VCaP (cell line): ENCODE data around the gene AGO1.
"Not testable (repeated sequence)": the region's sequence is repeated elsewhere in the genome, so short reads cannot be mapped to it uniquely, and the experiment has no call there.

Experiments used
- H3K27ac ChIP-seq: fragments of 450-650 bp; 2 replicates; pipeline ENCODE4 v1.5.1; 2017
- TF ChIP-seq, protein P1 (sequence below): fragments of 450-650 bp; conservative IDR thresholded peaks from 2 replicates; pipeline ENCODE4 v1.5.1; 2017; ENCODE audit warnings: mild to moderate bottlenecking, moderate library complexity

The AGO1 gene

DNA sequence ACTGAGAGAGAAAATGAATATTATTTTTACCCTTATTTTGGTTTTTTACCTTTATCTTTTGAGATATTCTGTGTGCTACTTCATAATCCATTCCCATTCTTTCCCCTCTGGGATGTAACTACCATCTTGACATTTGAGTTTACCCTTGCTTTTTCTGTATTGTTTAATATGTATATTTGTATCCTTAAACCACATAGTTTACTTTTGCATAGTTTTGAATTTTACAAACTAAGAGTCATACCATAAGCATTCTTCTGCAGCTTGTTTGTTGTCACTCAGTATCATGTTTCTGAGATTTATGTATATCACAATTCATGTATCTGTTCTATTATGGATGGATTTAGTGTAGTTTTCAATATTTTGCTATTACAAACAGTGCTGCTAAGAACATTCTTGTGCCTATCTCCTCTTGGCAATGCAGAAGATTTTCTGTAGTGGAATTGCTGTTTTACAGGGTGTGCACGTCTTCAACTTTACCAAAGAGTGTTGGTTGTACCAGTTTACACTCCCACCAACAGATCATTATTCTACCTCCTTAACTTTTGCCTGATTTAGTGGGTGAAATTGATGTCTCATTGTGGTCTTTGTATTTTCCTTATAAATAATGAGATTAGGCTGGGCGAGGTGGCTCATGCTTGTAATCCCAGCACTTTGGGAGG, 12.2 kb upstream of the AGO1 start:
- H3K27ac ChIP-seq: no peak overlapping the region
- TF ChIP-seq, protein P1, sequence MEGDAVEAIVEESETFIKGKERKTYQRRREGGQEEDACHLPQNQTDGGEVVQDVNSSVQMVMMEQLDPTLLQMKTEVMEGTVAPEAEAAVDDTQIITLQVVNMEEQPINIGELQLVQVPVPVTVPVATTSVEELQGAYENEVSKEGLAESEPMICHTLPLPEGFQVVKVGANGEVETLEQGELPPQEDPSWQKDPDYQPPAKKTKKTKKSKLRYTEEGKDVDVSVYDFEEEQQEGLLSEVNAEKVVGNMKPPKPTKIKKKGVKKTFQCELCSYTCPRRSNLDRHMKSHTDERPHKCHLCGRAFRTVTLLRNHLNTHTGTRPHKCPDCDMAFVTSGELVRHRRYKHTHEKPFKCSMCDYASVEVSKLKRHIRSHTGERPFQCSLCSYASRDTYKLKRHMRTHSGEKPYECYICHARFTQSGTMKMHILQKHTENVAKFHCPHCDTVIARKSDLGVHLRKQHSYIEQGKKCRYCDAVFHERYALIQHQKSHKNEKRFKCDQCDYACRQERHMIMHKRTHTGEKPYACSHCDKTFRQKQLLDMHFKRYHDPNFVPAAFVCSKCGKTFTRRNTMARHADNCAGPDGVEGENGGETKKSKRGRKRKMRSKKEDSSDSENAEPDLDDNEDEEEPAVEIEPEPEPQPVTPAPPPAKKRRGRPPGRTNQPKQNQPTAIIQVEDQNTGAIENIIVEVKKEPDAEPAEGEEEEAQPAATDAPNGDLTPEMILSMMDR: no peak

DNA sequence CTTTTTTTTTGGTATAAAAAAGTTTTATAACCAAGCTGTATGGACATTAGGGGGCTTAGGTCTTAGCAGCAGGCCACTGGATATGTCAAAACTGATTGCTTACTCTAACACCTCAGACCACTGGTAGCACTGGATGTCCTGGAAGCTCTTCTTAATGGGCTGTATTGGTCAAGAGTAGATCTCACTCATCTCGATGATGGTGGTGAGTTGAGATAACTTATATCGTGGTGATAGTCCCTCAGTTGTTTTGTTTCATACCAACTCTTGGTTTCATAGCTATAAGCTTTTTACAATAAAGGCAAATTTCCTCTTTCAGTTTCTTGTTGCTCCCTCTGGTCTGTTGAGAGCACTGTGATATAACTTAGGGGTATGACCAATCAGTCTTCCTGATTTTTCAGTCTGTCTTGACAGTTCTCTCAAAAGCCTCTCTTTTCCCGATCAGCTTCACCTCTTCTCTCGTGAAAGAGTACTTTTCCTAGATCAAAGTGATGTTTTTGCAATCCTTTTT, 9.7 kb upstream of the AGO1 start:
- H3K27ac ChIP-seq: no peak overlapping the region
- TF ChIP-seq, protein P1: no peak

DNA sequence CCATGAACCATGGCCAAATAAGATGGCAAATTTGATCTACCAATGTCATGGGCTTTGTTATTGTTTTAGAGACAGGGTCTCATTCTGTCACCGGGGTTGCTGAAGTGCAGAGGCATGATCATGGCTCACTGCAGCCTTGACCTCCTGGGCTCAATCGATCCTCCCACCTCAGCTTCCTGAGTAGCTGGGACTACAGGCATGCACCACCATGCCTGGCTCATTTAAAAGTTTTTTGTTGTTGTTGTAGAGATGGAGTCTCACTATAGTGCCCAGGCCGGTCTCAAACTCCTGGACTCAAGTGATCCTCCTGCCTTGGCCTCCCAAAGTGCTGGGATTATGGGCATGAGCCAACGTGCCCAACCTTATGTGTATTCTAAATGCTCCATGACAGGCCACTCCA, 8.9 kb upstream of the AGO1 start:
- not testable (repeated sequence) for H3K27ac ChIP-seq

DNA sequence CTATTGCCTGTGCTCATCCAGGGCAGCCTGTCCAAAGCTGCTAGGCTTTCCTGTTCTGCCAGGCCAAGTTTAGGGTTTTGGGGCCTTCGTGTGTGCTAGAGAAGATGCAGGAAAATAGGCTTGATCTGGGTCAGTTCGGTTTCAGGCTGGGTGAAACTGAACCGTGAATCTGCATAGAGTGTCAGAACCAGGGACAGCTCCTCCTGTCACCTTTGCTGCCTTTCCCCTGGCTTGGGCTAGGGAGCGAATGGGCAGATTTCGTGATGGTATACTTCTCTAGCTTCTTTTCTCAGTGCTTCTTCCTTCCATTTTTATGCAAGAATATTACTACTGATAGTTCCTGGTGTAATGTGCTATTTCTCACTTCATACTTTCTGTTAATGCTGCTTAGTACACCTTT, 6.0 kb upstream of the AGO1 start:
- H3K27ac ChIP-seq: no peak overlapping the region
- TF ChIP-seq, protein P1: no peak

DNA sequence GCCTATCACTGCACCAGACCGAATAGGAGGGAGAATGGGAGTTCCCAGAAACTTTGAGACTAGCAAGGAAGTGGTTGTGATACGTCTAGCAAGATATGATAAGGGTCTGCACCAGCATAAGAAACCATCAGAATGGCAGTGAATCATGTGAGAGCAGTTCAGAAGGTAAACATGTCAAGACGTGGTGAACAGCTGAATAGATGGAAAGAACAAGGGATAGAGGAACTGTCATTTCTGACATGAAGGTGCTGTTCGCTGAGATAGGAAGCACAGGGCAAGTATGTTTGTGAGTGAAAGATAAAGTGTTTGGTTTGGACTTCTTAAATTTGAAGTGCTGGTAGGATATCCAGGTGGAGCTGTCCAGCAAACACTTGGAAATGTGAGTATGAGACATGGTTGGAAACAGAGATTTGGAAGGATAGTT, 1.1 kb upstream of the AGO1 start:
- no peak overlapping the region for H3K27ac ChIP-seq
- TF ChIP-seq, protein P1: no peak

DNA sequence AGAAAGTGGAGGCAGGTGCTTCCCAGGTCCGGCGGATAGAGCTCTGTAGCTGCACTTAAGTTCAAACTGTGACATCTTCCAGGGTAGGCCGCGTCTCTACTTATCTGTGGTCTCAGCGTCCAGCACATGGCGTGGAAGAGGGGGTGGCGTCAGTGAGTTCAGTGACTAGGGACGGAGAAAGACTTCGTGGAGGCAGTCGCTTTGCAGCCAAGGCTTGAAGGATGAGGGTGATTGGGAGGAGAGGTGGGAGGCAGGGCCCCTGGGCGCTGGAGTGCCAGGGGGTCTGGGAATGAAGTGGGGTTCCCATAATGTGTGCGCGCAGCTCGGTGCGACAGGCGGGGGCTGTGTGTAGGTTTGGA, 444 bp upstream of the AGO1 start:
- TF ChIP-seq, protein P1: no peak
- H3K27ac ChIP-seq: peak overlapping the region; percentile 91; the same call in 1 of the 2 replicates

DNA sequence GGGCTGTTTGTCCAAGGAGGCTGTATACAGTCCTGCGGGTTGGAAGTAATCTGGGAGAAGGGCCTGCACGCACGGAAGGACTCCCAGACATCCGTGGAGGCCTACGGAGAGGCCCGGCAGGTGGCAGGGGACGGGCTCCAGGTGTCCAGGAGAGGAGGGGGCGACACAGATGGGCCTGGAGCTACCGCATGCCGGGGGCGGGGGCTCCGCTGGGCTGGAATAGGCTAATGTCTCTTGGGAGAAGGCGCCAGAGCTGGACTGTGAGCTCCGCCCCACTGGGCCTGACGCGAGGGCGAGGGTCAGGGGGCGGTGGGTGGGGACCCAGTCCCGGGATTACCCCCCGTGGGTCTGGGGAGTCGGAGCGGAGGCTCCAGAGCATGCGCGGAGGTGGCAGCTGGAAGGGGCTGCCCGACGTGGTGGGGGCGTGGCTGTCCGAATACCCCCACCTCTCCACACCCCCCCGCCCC, 659 bp downstream of the AGO1 start:
- TF ChIP-seq, protein P1: no peak
- H3K27ac ChIP-seq: peak overlapping the region; percentile 91

DNA sequence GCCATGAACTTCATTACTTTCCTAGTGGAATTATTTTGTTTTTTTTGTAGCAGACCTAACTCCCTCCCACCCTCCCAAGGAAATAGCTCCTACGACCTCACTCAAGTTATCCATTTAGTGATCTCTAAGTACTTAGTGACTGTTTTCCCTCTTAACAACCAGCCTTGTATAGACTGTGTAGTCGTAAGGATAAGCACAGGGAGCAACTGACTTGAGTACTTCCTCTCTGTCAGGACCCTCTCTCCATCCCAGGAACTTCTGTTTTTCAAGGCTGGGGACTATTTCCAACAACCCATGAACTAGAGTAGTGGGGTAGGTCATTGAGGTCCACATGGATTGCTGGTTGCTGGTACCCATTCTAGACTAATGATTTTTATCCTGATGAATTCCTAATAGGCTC, 1.9 kb downstream of the AGO1 start:
- TF ChIP-seq, protein P1: no peak
- H3K27ac ChIP-seq: no peak overlapping the region; the same call in 1 of the 2 replicates
